Measurements from ENCODE around the gene MINDY2.

GRCh38 chr15:58856086-58856485 lies 85.0 kb downstream of the MINDY2 start:
- TF ChIP-seq CTCF (IDR thresholded peaks at IDR 0.05) (no peak), POLR2A (IDR thresholded peaks at IDR 0.05) (no peak)
